AG08396 (cell line): ENCODE results near the gene SPAG16.

Experiments used
- DNase-seq: peaks from one replicate; pipeline ENCODE4 v3.0.0; 2012; ENCODE audit warnings: low spot score, mixed read lengths

The SPAG16 gene

GRCh38 chr2:213284105-213285090 lies at the start of gene SPAG16:
TSS of gene SPAG16 (plus strand) at chr2:213284464.
- peak; percentile 98 for DNase-seq

GRCh38 chr2:213234641-213235040 lies 49.6 kb upstream of the SPAG16 start:
- no peak for DNase-seq

GRCh38 chr2:213235741-213236140 lies 48.5 kb upstream of the SPAG16 start:
- DNase-seq = no peak

- DNase-seq = no peak
These were observed 47.0 kb upstream of the SPAG16 start for GRCh38 chr2:213237251-213237650.

- DNase-seq = no peak
These were observed 46.5 kb upstream of the SPAG16 start for GRCh38 chr2:213237787-213238186.

- peak; percentile 46 for DNase-seq
These were observed 45.3 kb upstream of the SPAG16 start for GRCh38 chr2:213238753-213239495.

- no peak for DNase-seq
These were observed 42.4 kb upstream of the SPAG16 start for GRCh38 chr2:213241817-213242216.

GRCh38 chr2:213242653-213243052 lies 41.6 kb upstream of the SPAG16 start:
- DNase-seq = no peak

GRCh38 chr2:213243189-213244044 lies 40.8 kb upstream of the SPAG16 start:
- DNase-seq = no peak

GRCh38 chr2:213246497-213247281 lies 37.6 kb upstream of the SPAG16 start:
- no peak for DNase-seq

GRCh38 chr2:213247566-213247965 lies 36.7 kb upstream of the SPAG16 start:
- no peak for DNase-seq

GRCh38 chr2:213248637-213249036 lies 35.6 kb upstream of the SPAG16 start:
- DNase-seq = no peak

GRCh38 chr2:213249502-213249901 lies 34.8 kb upstream of the SPAG16 start:
- DNase-seq = no peak

GRCh38 chr2:213251618-213252017 lies 32.6 kb upstream of the SPAG16 start:
- peak; percentile 33 for DNase-seq

GRCh38 chr2:213252206-213252605 lies 32.1 kb upstream of the SPAG16 start:
- DNase-seq = no peak

GRCh38 chr2:213253162-213253561 lies 31.1 kb upstream of the SPAG16 start:
- no peak for DNase-seq

- no peak for DNase-seq
These were observed 25.0 kb upstream of the SPAG16 start for GRCh38 chr2:213259266-213259665.

- DNase-seq = no peak
These were observed 23.0 kb upstream of the SPAG16 start for GRCh38 chr2:213261237-213261636.

GRCh38 chr2:213261715-213262114 lies 22.5 kb upstream of the SPAG16 start:
- DNase-seq = no peak

GRCh38 chr2:213265679-213266078 lies 18.6 kb upstream of the SPAG16 start:
- DNase-seq = no peak

GRCh38 chr2:213266421-213266820 lies 17.8 kb upstream of the SPAG16 start:
- no peak for DNase-seq
